Astrocyte (in vitro differentiated cells and primary cell): ENCODE measurements around the gene RNF214.

Source experiments
- EZH2 ChIP-seq: IDR thresholded peaks from 2 replicates; pipeline ENCODE4 v1.6.1; 2012; ENCODE audit warnings: mild to moderate bottlenecking, low read length, inconsistent platforms; ENCODE audit not compliant: insufficient read depth
- TF ChIP-seq, protein P1 (sequence below): IDR thresholded peaks from 2 replicates; pipeline ENCODE4 v1.5.1; 2011; ENCODE audit warnings: low read depth, mild to moderate bottlenecking, inconsistent platforms, low read length, moderate library complexity; ENCODE audit not compliant: insufficient read depth

DNA sequence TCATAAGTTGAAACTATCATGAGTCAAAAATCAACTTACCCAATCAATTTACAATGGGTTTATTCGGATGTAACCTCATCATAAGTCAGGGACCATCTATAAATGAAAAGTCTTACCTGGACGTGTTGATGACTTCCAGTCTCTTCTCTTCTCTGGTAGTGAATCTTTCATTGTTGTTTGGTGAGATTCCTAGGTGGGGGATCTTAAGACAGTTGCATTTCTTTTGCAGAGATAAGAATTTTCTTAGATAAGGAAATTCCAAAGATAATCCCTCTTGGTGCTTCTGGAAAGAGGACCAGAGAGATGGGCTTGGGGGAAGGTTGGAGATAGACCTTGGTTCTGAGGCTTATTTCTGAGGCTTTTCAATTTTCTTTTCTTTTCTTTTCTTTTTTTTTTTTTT lies 37.4 kb downstream of the RNF214 start:
- TF ChIP-seq, protein P1, sequence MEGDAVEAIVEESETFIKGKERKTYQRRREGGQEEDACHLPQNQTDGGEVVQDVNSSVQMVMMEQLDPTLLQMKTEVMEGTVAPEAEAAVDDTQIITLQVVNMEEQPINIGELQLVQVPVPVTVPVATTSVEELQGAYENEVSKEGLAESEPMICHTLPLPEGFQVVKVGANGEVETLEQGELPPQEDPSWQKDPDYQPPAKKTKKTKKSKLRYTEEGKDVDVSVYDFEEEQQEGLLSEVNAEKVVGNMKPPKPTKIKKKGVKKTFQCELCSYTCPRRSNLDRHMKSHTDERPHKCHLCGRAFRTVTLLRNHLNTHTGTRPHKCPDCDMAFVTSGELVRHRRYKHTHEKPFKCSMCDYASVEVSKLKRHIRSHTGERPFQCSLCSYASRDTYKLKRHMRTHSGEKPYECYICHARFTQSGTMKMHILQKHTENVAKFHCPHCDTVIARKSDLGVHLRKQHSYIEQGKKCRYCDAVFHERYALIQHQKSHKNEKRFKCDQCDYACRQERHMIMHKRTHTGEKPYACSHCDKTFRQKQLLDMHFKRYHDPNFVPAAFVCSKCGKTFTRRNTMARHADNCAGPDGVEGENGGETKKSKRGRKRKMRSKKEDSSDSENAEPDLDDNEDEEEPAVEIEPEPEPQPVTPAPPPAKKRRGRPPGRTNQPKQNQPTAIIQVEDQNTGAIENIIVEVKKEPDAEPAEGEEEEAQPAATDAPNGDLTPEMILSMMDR, result no peak
- TF ChIP-seq EZH2, result no peak
